DND-41 (cell line): ENCODE results near the gene XRCC6.

Source experiments
- EZH2 ChIP-seq: IDR thresholded peaks from 3 replicates; pipeline ENCODE4 v1.6.1; 2012; ENCODE audit warnings: borderline replicate concordance, low read depth, mild to moderate bottlenecking, moderate library complexity, low read length, inconsistent platforms; ENCODE audit not compliant: severe bottlenecking
- TF ChIP-seq, protein P1 (sequence below): IDR thresholded peaks from 2 replicates; pipeline ENCODE4 v1.5.1; 2012; ENCODE audit warnings: borderline replicate concordance, low read length, moderate library complexity, mild to moderate bottlenecking; ENCODE audit not compliant: poor library complexity, severe bottlenecking; ENCODE audit errors: extremely low read depth

DNA sequence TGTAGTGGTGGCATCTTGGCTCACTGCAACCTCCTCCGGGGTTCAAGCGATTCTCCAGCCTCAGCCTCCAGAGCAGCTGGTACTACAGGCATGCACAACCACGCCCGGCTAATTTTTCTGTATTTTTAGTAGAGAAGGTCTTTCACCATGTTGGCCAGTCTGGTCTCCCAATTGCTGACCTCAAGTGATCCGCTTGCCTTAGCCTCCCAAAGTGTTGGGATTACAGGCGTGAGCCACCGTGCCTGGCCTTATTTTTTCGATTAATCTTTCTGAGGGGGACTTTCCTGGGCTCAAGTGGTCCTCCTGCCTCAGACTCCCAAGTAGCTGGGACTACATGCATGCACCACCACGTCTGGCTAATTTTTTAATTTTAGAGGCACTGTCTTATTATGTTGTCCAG is 62.0 kb downstream of the XRCC6 start:
- no peak for TF ChIP-seq EZH2
- TF ChIP-seq, protein P1, sequence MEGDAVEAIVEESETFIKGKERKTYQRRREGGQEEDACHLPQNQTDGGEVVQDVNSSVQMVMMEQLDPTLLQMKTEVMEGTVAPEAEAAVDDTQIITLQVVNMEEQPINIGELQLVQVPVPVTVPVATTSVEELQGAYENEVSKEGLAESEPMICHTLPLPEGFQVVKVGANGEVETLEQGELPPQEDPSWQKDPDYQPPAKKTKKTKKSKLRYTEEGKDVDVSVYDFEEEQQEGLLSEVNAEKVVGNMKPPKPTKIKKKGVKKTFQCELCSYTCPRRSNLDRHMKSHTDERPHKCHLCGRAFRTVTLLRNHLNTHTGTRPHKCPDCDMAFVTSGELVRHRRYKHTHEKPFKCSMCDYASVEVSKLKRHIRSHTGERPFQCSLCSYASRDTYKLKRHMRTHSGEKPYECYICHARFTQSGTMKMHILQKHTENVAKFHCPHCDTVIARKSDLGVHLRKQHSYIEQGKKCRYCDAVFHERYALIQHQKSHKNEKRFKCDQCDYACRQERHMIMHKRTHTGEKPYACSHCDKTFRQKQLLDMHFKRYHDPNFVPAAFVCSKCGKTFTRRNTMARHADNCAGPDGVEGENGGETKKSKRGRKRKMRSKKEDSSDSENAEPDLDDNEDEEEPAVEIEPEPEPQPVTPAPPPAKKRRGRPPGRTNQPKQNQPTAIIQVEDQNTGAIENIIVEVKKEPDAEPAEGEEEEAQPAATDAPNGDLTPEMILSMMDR = no peak
